UCSD-AML1 (cell line): ENCODE measurements around the gene RNGTT.
"Not testable (repeated sequence)": the region's sequence is repeated elsewhere in the genome, so short reads cannot be mapped to it uniquely, and the experiment has no call there.

Experiments used
- DNase-seq: peaks from one replicate; lab custom pipeline; 2025; ENCODE audit not compliant: unreplicated experiment; lab: John Stamatoyannopoulos, UW

RNGTT gene

GRCh38 chr6:88741071-88741470 lies 222.3 kb downstream of the RNGTT start:
- DNase-seq: no peak

- DNase-seq: no peak
These were observed 228.9 kb downstream of the RNGTT start for GRCh38 chr6:88734544-88734943.

- DNase-seq: no peak
These were observed 232.8 kb downstream of the RNGTT start for GRCh38 chr6:88730611-88731011.

- DNase-seq: no peak
These were observed 234.7 kb downstream of the RNGTT start for GRCh38 chr6:88728756-88729155.

GRCh38 chr6:88726409-88726808 lies 237.0 kb downstream of the RNGTT start:
- not testable (repeated sequence) for DNase-seq

- DNase-seq: peak; percentile 39
These were observed 238.1 kb downstream of the RNGTT start for GRCh38 chr6:88725111-88725975.

- DNase-seq: no peak
These were observed 240.7 kb downstream of the RNGTT start for GRCh38 chr6:88722686-88723085.

GRCh38 chr6:88716399-88716798 lies 247.0 kb downstream of the RNGTT start:
- not testable (repeated sequence) for DNase-seq

- no peak for DNase-seq
These were observed 251.0 kb downstream of the RNGTT start for GRCh38 chr6:88712243-88712936.

- no peak for DNase-seq
These were observed 253.6 kb downstream of the RNGTT start for GRCh38 chr6:88709819-88710246.

GRCh38 chr6:88708197-88708744 lies 255.1 kb downstream of the RNGTT start:
- no peak for DNase-seq

GRCh38 chr6:88705601-88706000 lies 257.8 kb downstream of the RNGTT start:
- no peak for DNase-seq

- no peak for DNase-seq
These were observed 258.4 kb downstream of the RNGTT start for GRCh38 chr6:88704980-88705379.

- DNase-seq: no peak
These were observed 260.4 kb downstream of the RNGTT start for GRCh38 chr6:88702956-88703556.

- DNase-seq: no peak
These were observed 264.8 kb downstream of the RNGTT start for GRCh38 chr6:88698661-88699060.

GRCh38 chr6:88695937-88696336 lies 267.5 kb downstream of the RNGTT start:
- no peak for DNase-seq

- DNase-seq: no peak
These were observed 279.7 kb downstream of the RNGTT start for GRCh38 chr6:88683734-88684133.

- no peak for DNase-seq
These were observed 282.8 kb downstream of the RNGTT start for GRCh38 chr6:88680654-88681053.

GRCh38 chr6:88679841-88680240 lies 283.6 kb downstream of the RNGTT start:
- DNase-seq: no peak

- no peak for DNase-seq
These were observed 286.1 kb downstream of the RNGTT start for GRCh38 chr6:88677356-88677755.

- no peak for DNase-seq
These were observed 291.8 kb downstream of the RNGTT start for GRCh38 chr6:88671624-88672023.

GRCh38 chr6:88670369-88670768 lies 293.0 kb downstream of the RNGTT start:
- DNase-seq: no peak
